ENCODE data around the gene RGPD4. TPM values are rescaled to one million over a fixed set of nuclear protein-coding genes. Genes with fewer than 3 reads are reported as not detected.
A peak's percentile ranks its signal among the peaks of the same experiment; 100 is the strongest.

The RGPD4 gene
- total and polyA plus RNA-seq, 8 donors: 0.05 to 0.21 TPM; not detected in 6

- no peak for ATAC-seq
- Histone ChIP-seq H3K36me3 (no peaks in the 10 kb centered on the region), H3K27me3 (no peaks in the 10 kb centered on the region), H3K4me1 (no peaks in the 10 kb centered on the region), H3K9me3 (no peaks in the 10 kb centered on the region), H3K4me3 (no peak overlapping the region), H3K27ac (no peak overlapping the region)
- peak in 2 of 4 donors; percentile 11 to 13 for TF ChIP-seq CTCF (IDR thresholded peaks at IDR 0.05)
- intact Hi-C loops (cut with DNase I): no loop called here
- 26 to 27% methylated on average over 5 of the region's 5 CpGs for WGBS, 2 donors
- FAIRE-seq: no peak
- no peak for DNase-seq
Observed at GRCh38 chr2:107936433-107937359, 110.0 kb downstream of the RGPD4 start.

Other genes starting within 250 kb of the RGPD4 start
- under 1 TPM in 2 of 6 donors, not detected in 4; 0.04 to 0.09 TPM for gene SLC5A7, start 159.6 kb downstream of the RGPD4 start, total RNA-seq
- under 1 TPM in 1 of 2 donors, not detected in 1; 0.19 TPM for gene SLC5A7, start 159.6 kb downstream of the RGPD4 start, polyA plus RNA-seq